ENCODE measurements around the gene PRR12.

The PRR12 gene

DNA sequence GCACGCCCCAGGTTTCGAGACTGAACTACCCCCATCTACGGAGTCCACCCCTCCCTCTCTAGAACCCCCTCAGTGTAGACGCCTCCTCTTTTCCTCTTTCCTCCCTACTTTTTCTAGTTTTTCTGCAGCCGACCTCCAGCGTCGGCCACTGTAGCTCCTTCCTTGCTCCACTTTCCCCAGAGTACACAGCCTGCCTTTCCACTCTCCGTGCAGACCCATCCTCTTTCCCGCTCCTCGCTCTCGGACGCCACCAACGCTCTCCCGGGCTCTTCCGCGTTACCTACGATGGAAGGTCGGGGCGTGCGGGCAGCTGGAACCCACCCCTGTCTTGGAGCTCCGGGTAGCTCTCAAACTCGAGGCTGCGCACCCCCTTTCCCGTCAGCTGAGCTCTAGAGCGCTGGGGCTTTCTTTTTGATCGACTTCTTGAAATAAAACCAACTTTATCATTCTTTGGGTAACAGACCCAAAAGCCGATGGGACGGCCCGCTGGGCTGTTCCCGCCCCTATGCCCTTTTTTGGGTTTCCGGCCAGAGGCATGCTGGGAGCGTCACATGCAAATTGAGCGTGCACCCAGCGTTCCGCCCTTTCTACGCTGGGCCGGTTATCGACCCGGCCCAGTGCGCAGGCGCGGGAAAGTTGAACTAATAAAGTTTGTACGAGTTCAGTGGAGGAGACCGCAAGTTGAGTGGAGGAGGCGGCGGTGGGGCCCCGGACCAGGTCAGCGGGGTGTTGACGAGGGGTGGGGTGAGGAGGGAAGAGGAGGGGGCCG is 74.6 kb downstream of the PRR12 start, which contains the start of the genes BCL2L12 and IRF3 (continued):
- TF ChIP-seq BCL11B (tag by site-specific recombination; IDR thresholded peaks at IDR 0.05; ENCODE audit: low read depth) (no peak), ZNF837 (tag by site-specific recombination; IDR thresholded peaks at IDR 0.05) (no peak), WT1 (tag by site-specific recombination; IDR thresholded peaks at IDR 0.05) (no peak), ZNF146 (tag by site-specific recombination; IDR thresholded peaks at IDR 0.05) (no peak), ZNF660 (tag by site-specific recombination; IDR thresholded peaks at IDR 0.05) (peak; percentile 36; the same call in 1 of the 2 replicates), SALL2 (tag by site-specific recombination; IDR thresholded peaks at IDR 0.05; ENCODE audit: borderline replicate concordance) (no peak), GLI2 (tag by site-specific recombination; IDR thresholded peaks at IDR 0.05; ENCODE audit: borderline replicate concordance, low read depth) (no peak), KLF9 (tag by site-specific recombination; IDR thresholded peaks at IDR 0.05; ENCODE audit: low read depth) (0 out of 2 replicates have a peak, but pooled peaks have one; percentile 10), ZNF366 (tag by site-specific recombination; conservative IDR thresholded peaks at IDR 0.05) (peak; percentile 61; the same call in 1 of the 2 replicates), ZSCAN23 (tag by site-specific recombination; IDR thresholded peaks at IDR 0.05) (no peak), ZNF132 (tag by site-specific recombination; IDR thresholded peaks at IDR 0.05; ENCODE audit: borderline replicate concordance) (no peak), ZNF239 (tag by site-specific recombination; IDR thresholded peaks at IDR 0.05) (no peak), ATF2 (tag by site-specific recombination; IDR thresholded peaks at IDR 0.05; ENCODE audit: low read depth) (no peak), ZNF112 (tag by site-specific recombination; IDR thresholded peaks at IDR 0.05) (no peak), KLF1 (tag by site-specific recombination; IDR thresholded peaks at IDR 0.05) (peak; percentile 73), ZNF155 (tag by site-specific recombination; IDR thresholded peaks at IDR 0.05) (no peak), TCF7L2 (IDR thresholded peaks at IDR 0.05; ENCODE audit: borderline replicate concordance, low read depth, low read length) (no peak; the same call in 1 of the 2 replicates), BCL11A (tag by site-specific recombination; IDR thresholded peaks at IDR 0.05; ENCODE audit: low read depth) (no peak), ZNF561 (tag by site-specific recombination; IDR thresholded peaks at IDR 0.05; ENCODE audit: borderline replicate concordance) (peak; percentile 35; the same call in 1 of the 2 replicates), ZBTB21 (tag by site-specific recombination; IDR thresholded peaks at IDR 0.05) (no peak), OSR2 (tag by site-specific recombination; IDR thresholded peaks at IDR 0.05) (no peak), TRIM28 (IDR thresholded peaks at IDR 0.05; ENCODE audit: borderline replicate concordance, low read length) (no peak), ZFP37 (tag by site-specific recombination; IDR thresholded peaks at IDR 0.05) (peak; percentile 71; the same call in 1 of the 2 replicates)
- TF ChIP-seq, protein P1, sequence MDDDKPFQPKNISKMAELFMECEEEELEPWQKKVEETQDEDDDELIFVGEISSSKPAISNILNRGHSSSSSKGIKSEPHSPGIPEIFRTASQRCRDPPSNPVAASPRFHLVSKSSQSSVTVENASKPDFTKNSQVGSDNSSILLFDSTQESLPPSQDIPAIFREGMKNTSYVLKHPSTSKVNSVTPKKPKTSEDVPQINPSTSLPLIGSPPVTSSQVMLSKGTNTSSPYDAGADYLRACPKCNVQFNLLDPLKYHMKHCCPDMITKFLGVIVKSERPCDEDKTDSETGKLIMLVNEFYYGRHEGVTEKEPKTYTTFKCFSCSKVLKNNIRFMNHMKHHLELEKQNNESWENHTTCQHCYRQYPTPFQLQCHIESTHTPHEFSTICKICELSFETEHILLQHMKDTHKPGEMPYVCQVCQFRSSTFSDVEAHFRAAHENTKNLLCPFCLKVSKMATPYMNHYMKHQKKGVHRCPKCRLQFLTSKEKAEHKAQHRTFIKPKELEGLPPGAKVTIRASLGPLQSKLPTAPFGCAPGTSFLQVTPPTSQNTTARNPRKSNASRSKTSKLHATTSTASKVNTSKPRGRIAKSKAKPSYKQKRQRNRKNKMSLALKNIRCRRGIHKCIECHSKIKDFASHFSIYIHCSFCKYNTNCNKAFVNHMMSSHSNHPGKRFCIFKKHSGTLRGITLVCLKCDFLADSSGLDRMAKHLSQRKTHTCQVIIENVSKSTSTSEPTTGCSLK (tag by site-specific recombination; IDR thresholded peaks at IDR 0.05), result no peak
- TF ChIP-seq, protein P2, sequence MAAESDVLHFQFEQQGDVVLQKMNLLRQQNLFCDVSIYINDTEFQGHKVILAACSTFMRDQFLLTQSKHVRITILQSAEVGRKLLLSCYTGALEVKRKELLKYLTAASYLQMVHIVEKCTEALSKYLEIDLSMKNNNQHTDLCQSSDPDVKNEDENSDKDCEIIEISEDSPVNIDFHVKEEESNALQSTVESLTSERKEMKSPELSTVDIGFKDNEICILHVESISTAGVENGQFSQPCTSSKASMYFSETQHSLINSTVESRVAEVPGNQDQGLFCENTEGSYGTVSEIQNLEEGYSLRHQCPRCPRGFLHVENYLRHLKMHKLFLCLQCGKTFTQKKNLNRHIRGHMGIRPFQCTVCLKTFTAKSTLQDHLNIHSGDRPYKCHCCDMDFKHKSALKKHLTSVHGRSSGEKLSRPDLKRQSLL (tag by site-specific recombination; IDR thresholded peaks at IDR 0.05), result no peak
- TF ChIP-seq, protein P3, sequence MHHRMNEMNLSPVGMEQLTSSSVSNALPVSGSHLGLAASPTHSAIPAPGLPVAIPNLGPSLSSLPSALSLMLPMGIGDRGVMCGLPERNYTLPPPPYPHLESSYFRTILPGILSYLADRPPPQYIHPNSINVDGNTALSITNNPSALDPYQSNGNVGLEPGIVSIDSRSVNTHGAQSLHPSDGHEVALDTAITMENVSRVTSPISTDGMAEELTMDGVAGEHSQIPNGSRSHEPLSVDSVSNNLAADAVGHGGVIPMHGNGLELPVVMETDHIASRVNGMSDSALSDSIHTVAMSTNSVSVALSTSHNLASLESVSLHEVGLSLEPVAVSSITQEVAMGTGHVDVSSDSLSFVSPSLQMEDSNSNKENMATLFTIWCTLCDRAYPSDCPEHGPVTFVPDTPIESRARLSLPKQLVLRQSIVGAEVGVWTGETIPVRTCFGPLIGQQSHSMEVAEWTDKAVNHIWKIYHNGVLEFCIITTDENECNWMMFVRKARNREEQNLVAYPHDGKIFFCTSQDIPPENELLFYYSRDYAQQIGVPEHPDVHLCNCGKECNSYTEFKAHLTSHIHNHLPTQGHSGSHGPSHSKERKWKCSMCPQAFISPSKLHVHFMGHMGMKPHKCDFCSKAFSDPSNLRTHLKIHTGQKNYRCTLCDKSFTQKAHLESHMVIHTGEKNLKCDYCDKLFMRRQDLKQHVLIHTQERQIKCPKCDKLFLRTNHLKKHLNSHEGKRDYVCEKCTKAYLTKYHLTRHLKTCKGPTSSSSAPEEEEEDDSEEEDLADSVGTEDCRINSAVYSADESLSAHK (tag by site-specific recombination; IDR thresholded peaks at IDR 0.05), result no peak
- TF ChIP-seq, protein P4, sequence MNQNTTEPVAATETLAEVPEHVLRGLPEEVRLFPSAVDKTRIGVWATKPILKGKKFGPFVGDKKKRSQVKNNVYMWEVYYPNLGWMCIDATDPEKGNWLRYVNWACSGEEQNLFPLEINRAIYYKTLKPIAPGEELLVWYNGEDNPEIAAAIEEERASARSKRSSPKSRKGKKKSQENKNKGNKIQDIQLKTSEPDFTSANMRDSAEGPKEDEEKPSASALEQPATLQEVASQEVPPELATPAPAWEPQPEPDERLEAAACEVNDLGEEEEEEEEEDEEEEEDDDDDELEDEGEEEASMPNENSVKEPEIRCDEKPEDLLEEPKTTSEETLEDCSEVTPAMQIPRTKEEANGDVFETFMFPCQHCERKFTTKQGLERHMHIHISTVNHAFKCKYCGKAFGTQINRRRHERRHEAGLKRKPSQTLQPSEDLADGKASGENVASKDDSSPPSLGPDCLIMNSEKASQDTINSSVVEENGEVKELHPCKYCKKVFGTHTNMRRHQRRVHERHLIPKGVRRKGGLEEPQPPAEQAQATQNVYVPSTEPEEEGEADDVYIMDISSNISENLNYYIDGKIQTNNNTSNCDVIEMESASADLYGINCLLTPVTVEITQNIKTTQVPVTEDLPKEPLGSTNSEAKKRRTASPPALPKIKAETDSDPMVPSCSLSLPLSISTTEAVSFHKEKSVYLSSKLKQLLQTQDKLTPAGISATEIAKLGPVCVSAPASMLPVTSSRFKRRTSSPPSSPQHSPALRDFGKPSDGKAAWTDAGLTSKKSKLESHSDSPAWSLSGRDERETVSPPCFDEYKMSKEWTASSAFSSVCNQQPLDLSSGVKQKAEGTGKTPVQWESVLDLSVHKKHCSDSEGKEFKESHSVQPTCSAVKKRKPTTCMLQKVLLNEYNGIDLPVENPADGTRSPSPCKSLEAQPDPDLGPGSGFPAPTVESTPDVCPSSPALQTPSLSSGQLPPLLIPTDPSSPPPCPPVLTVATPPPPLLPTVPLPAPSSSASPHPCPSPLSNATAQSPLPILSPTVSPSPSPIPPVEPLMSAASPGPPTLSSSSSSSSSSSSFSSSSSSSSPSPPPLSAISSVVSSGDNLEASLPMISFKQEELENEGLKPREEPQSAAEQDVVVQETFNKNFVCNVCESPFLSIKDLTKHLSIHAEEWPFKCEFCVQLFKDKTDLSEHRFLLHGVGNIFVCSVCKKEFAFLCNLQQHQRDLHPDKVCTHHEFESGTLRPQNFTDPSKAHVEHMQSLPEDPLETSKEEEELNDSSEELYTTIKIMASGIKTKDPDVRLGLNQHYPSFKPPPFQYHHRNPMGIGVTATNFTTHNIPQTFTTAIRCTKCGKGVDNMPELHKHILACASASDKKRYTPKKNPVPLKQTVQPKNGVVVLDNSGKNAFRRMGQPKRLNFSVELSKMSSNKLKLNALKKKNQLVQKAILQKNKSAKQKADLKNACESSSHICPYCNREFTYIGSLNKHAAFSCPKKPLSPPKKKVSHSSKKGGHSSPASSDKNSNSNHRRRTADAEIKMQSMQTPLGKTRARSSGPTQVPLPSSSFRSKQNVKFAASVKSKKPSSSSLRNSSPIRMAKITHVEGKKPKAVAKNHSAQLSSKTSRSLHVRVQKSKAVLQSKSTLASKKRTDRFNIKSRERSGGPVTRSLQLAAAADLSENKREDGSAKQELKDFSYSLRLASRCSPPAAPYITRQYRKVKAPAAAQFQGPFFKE (tag by site-specific recombination; IDR thresholded peaks at IDR 0.05; ENCODE audit: borderline replicate concordance), result no peak

Measured in HEK293 (cell line).